Endometrial microvascular endothelial cells (primary cell): Measurements from ENCODE around the gene PFDN4. TPM values are rescaled to one million over a fixed set of nuclear protein-coding genes. Genes with fewer than 3 reads are reported as not detected.
"Not testable (repeated sequence)": the region's sequence is repeated elsewhere in the genome, so short reads cannot be mapped to it uniquely, and the experiment has no call there.

Experiments
- in situ Hi-C: cut with HindIII; loops from 2 replicates; pipeline ENCODE4 v1.10.0; 2017; ENCODE audit warnings: low sequenced_read_pairs, low pct_unique_long_range_greater_than_20kb; ENCODE audit errors: inconsistent ontology term
- total RNA-seq: library from RNA; depleted of rRNA; stranded (reverse); fragments of >200 nt; gene quantifications from one replicate; pipeline ENCODE4 v1.2.3, GENCODE V29; 2015; ENCODE audit errors: inconsistent ontology term

PFDN4 gene
- total RNA-seq, 1 donor from 2014 or later = 69.5 TPM

GRCh38 chr20:54255157-54255556, 47.3 kb downstream of the PFDN4 start:
- in situ Hi-C loops = no loop called here

GRCh38 chr20:54256202-54256601, 48.3 kb downstream of the PFDN4 start:
- in situ Hi-C loops = no loop called here

- in situ Hi-C loops = no loop called here
Measured at GRCh38 chr20:54257071-54257816, 49.4 kb downstream of the PFDN4 start.

GRCh38 chr20:54260116-54260515, 52.2 kb downstream of the PFDN4 start:
- in situ Hi-C loops = no loop called here

- in situ Hi-C loops = no loop called here
Measured at GRCh38 chr20:54262671-54263070, 54.8 kb downstream of the PFDN4 start.

- in situ Hi-C loops = no loop called here
Measured at GRCh38 chr20:54263116-54263690, 55.3 kb downstream of the PFDN4 start.

GRCh38 chr20:54265791-54266190, 57.9 kb downstream of the PFDN4 start:
- in situ Hi-C loops = not testable (repeated sequence)

- in situ Hi-C loops = no loop called here
Measured at GRCh38 chr20:54266844-54267243, 59.0 kb downstream of the PFDN4 start.

GRCh38 chr20:54267483-54268003, 59.7 kb downstream of the PFDN4 start:
- in situ Hi-C loops = no loop called here

- in situ Hi-C loops = no loop called here
Measured at GRCh38 chr20:54268941-54269340, 61.1 kb downstream of the PFDN4 start.

Other genes starting within 250 kb of the PFDN4 start
- gene BCAS1, start 137.5 kb upstream of the PFDN4 start, total RNA-seq = not detected
- gene CYP24A1, start 34.1 kb upstream of the PFDN4 start, total RNA-seq = not detected